Measurements from ENCODE around the gene PTS. TPM values are rescaled to one million over a fixed set of nuclear protein-coding genes. Genes with fewer than 3 reads are reported as not detected.

The PTS gene
- total and polyA plus RNA-seq, 4 experiments from 2014 or later, result 11.2 to 26.9 (median 17.5) TPM

GRCh38 chr11:112253605-112254242, 27.5 kb downstream of the PTS start:
- intact Hi-C loops (cut with micrococcal nuclease), result no loop called here
- Mint-ChIP-seq H3K27ac (no peak overlapping the region), H3K4me1 (no peaks in the 10 kb centered on the region), H3K27me3 (peaks cover 0 to 1% of the 10 kb centered on the region in 2 donors), H3K9me3 (no peaks in the 10 kb centered on the region), H3K36me3 (peaks cover 0 to 6% of the 10 kb centered on the region in 2 donors), H3K4me3 (no peak overlapping the region)
- H3K4me1 ChIP-seq (ENCODE audit: insufficient read depth, low read length), result no peaks in the 10 kb centered on the region
- no peaks in the 10 kb centered on the region for H3K27me3 ChIP-seq (ENCODE audit: insufficient read depth, low read length)
- H3K27ac ChIP-seq (ENCODE audit: low read depth, low read length), result no peak overlapping the region
- ChIA-PET CTCF (ENCODE audit: partially characterized antibody) (interaction anchor here (0.9 to 1.2 kb wide), 3 partner anchors 22 to 292 kb away, joined by 3 to 4 read pairs (median 3); no protein-coding TSS in a partner anchor), POLR2A (ENCODE audit: partially characterized antibody) (no interaction called here)
- no peak overlapping the region for H3K4me3 ChIP-seq (ENCODE audit: low read length in 2 of 2)
- no peak for DNase-seq
- no peaks in the 10 kb centered on the region for H3K36me3 ChIP-seq (ENCODE audit: insufficient read depth, low read length)
- H3K9me3 ChIP-seq (ENCODE audit: control insufficient read depth in 1 of 2, low read length in 2 of 2), result no peaks in the 10 kb centered on the region

- Histone ChIP-seq H3K9me3 (ENCODE audit: control insufficient read depth in 1 of 2, low read length in 2 of 2) (no peaks in the 10 kb centered on the region), H3K27me3 (ENCODE audit: insufficient read depth, low read length) (no peaks in the 10 kb centered on the region), H3K4me1 (ENCODE audit: insufficient read depth, low read length) (no peaks in the 10 kb centered on the region), H3K4me3 (ENCODE audit: low read length in 2 of 2) (no peak overlapping the region), H3K27ac (ENCODE audit: low read depth, low read length) (no peak overlapping the region), H3K36me3 (ENCODE audit: insufficient read depth, low read length) (no peaks in the 10 kb centered on the region)
- Mint-ChIP-seq H3K36me3 (peaks cover 0 to 10% of the 10 kb centered on the region in 2 donors), H3K4me1 (no peaks in the 10 kb centered on the region), H3K9me3 (no peaks in the 10 kb centered on the region), H3K27ac (no peak overlapping the region), H3K27me3 (peaks cover 0 to 1% of the 10 kb centered on the region in 2 donors), H3K4me3 (no peak overlapping the region)
- POLR2A ChIA-PET (ENCODE audit: partially characterized antibody), result no interaction called here
- no peak for DNase-seq
- CTCF ChIA-PET (ENCODE audit: partially characterized antibody), result interaction anchor here (1.1 kb wide), 1 partner anchor 25 kb away, joined by 6 read pairs; no protein-coding TSS in a partner anchor
- intact Hi-C loops (cut with micrococcal nuclease), result no loop called here
Measured at GRCh38 chr11:112255067-112255720, 29.0 kb downstream of the PTS start.

- Mint-ChIP-seq H3K36me3 (peaks cover 0 to 15% of the 10 kb centered on the region in 2 donors), H3K27ac (no peak within 1 kb of the TSS), H3K4me3 (no peak within 1 kb of the TSS), H3K4me1 (no peaks in the 10 kb centered on the region), H3K27me3 (peaks cover 0 to 1% of the 10 kb centered on the region in 2 donors), H3K9me3 (no peaks in the 10 kb centered on the region)
- POLR2A ChIA-PET (ENCODE audit: partially characterized antibody), result no interaction called here
- no peaks in the 10 kb centered on the region for H3K27me3 ChIP-seq (ENCODE audit: insufficient read depth, low read length)
- no peaks in the 10 kb centered on the region for H3K36me3 ChIP-seq (ENCODE audit: insufficient read depth, low read length)
- no peaks in the 10 kb centered on the region for H3K4me1 ChIP-seq (ENCODE audit: insufficient read depth, low read length)
- intact Hi-C loops (cut with micrococcal nuclease), result no loop called here
- no peak within 1 kb of the TSS for H3K4me3 ChIP-seq (ENCODE audit: low read length in 2 of 2)
- H3K9me3 ChIP-seq (ENCODE audit: control insufficient read depth in 1 of 2, low read length in 2 of 2), result no peaks in the 10 kb centered on the region
- no peak for DNase-seq
- no peak within 1 kb of the TSS for H3K27ac ChIP-seq (ENCODE audit: low read depth, low read length)
- CTCF ChIA-PET (ENCODE audit: partially characterized antibody), result interaction anchor here (9.8 kb wide), 1 partner anchor 18 kb away, joined by 59 read pairs; no protein-coding TSS in a partner anchor
Measured at GRCh38 chr11:112260490-112260889, 34.3 kb downstream of the PTS start, which contains the start of gene PLET1. Gene PLET1, minus strand, starts transcription at chr11:112260860. Its CDS starts 271 bp downstream, at chr11:112260589.

GRCh38 chr11:112265659-112266409, 39.6 kb downstream of the PTS start:
- H3K9me3 ChIP-seq (ENCODE audit: control insufficient read depth in 1 of 2, low read length in 2 of 2), result no peaks in the 10 kb centered on the region
- Mint-ChIP-seq H3K36me3 (no peaks in the 10 kb centered on the region), H3K4me1 (no peaks in the 10 kb centered on the region), H3K9me3 (no peaks in the 10 kb centered on the region), H3K4me3 (no peak overlapping the region), H3K27me3 (no peaks in the 10 kb centered on the region), H3K27ac (no peak overlapping the region)
- no peak overlapping the region for H3K4me3 ChIP-seq (ENCODE audit: low read length in 2 of 2)
- POLR2A ChIA-PET (ENCODE audit: partially characterized antibody), result no interaction called here
- DNase-seq, result no peak
- intact Hi-C loops (cut with micrococcal nuclease), result no loop called here
- H3K27me3 ChIP-seq (ENCODE audit: insufficient read depth, low read length), result no peaks in the 10 kb centered on the region
- CTCF ChIA-PET (ENCODE audit: partially characterized antibody), result interaction anchor here (1.4 to 9.8 kb wide), 2 partner anchors 13 to 34 kb away, joined by 3 to 59 read pairs; no protein-coding TSS in a partner anchor
- no peaks in the 10 kb centered on the region for H3K36me3 ChIP-seq (ENCODE audit: insufficient read depth, low read length)
- no peak overlapping the region for H3K27ac ChIP-seq (ENCODE audit: low read depth, low read length)
- H3K4me1 ChIP-seq (ENCODE audit: insufficient read depth, low read length), result no peaks in the 10 kb centered on the region

GRCh38 chr11:112266410-112266778, 40.2 kb downstream of the PTS start:
- no peak overlapping the region for H3K4me3 Mint-ChIP-seq
- no peak for DNase-seq
- H3K4me1 ChIP-seq (ENCODE audit: insufficient read depth, low read length), result no peaks in the 10 kb centered on the region
- ChIA-PET CTCF (ENCODE audit: partially characterized antibody) (interaction anchor here (9.8 kb wide), 1 partner anchor 13 kb away, joined by 59 read pairs; no protein-coding TSS in a partner anchor), POLR2A (ENCODE audit: partially characterized antibody) (no interaction called here)
- intact Hi-C loops (cut with micrococcal nuclease), result no loop called here
- H3K27ac Mint-ChIP-seq, result no peak overlapping the region
- no peaks in the 10 kb centered on the region for H3K36me3 ChIP-seq (ENCODE audit: insufficient read depth, low read length)
- no peaks in the 10 kb centered on the region for H3K36me3 Mint-ChIP-seq
- H3K4me1 Mint-ChIP-seq, result no peaks in the 10 kb centered on the region
- H3K9me3 Mint-ChIP-seq, result no peaks in the 10 kb centered on the region
- no peaks in the 10 kb centered on the region for H3K27me3 Mint-ChIP-seq
- H3K4me3 ChIP-seq (ENCODE audit: low read length in 2 of 2), result no peak overlapping the region
- no peaks in the 10 kb centered on the region for H3K9me3 ChIP-seq (ENCODE audit: control insufficient read depth in 1 of 2, low read length in 2 of 2)
- no peaks in the 10 kb centered on the region for H3K27me3 ChIP-seq (ENCODE audit: insufficient read depth, low read length)
- no peak overlapping the region for H3K27ac ChIP-seq (ENCODE audit: low read depth, low read length)

- Histone ChIP-seq H3K36me3 (ENCODE audit: insufficient read depth, low read length) (no peaks in the 10 kb centered on the region), H3K9me3 (ENCODE audit: control insufficient read depth in 1 of 2, low read length in 2 of 2) (no peaks in the 10 kb centered on the region), H3K27me3 (ENCODE audit: insufficient read depth, low read length) (no peaks in the 10 kb centered on the region), H3K27ac (ENCODE audit: low read depth, low read length) (no peak overlapping the region), H3K4me3 (ENCODE audit: low read length in 2 of 2) (no peak overlapping the region), H3K4me1 (ENCODE audit: insufficient read depth, low read length) (no peaks in the 10 kb centered on the region)
- no peaks in the 10 kb centered on the region for H3K4me1 Mint-ChIP-seq
- ChIA-PET POLR2A (ENCODE audit: partially characterized antibody) (no interaction called here), CTCF (ENCODE audit: partially characterized antibody) (interaction anchor here (9.8 kb wide), 1 partner anchor 12 kb away, joined by 59 read pairs; no protein-coding TSS in a partner anchor)
- no peaks in the 10 kb centered on the region for H3K9me3 Mint-ChIP-seq
- no peaks in the 10 kb centered on the region for H3K27me3 Mint-ChIP-seq
- no peak for DNase-seq
- no peaks in the 10 kb centered on the region for H3K36me3 Mint-ChIP-seq
- H3K27ac Mint-ChIP-seq, result no peak overlapping the region
- intact Hi-C loops (cut with micrococcal nuclease), result no loop called here
- H3K4me3 Mint-ChIP-seq, result no peak overlapping the region
Measured at GRCh38 chr11:112267188-112267591, 41.0 kb downstream of the PTS start.

- Histone ChIP-seq H3K9me3 (ENCODE audit: control insufficient read depth in 1 of 2, low read length in 2 of 2) (no peaks in the 10 kb centered on the region), H3K4me3 (ENCODE audit: low read length in 2 of 2) (no peak overlapping the region), H3K27me3 (ENCODE audit: insufficient read depth, low read length) (no peaks in the 10 kb centered on the region), H3K36me3 (ENCODE audit: insufficient read depth, low read length) (no peaks in the 10 kb centered on the region), H3K27ac (ENCODE audit: low read depth, low read length) (no peak overlapping the region), H3K4me1 (ENCODE audit: insufficient read depth, low read length) (no peaks in the 10 kb centered on the region)
- Mint-ChIP-seq H3K4me1 (no peaks in the 10 kb centered on the region), H3K36me3 (no peaks in the 10 kb centered on the region), H3K4me3 (peak overlapping the region in 1 of 8 donors; percentile 41), H3K9me3 (no peaks in the 10 kb centered on the region), H3K27ac (no peak overlapping the region), H3K27me3 (no peaks in the 10 kb centered on the region)
- ChIA-PET POLR2A (ENCODE audit: partially characterized antibody) (no interaction called here), CTCF (ENCODE audit: partially characterized antibody) (interaction anchor here (4.5 kb wide), 1 partner anchor 12 kb away, joined by 33 read pairs; no protein-coding TSS in a partner anchor)
- DNase-seq, result no peak
- intact Hi-C loops (cut with micrococcal nuclease), result no loop called here
Measured at GRCh38 chr11:112268406-112268805, 42.2 kb downstream of the PTS start.

All from CD4-positive, alpha-beta memory T cell (primary cell).